ENCODE results near the gene CNOT9. TPM values are rescaled to one million over a fixed set of nuclear protein-coding genes. Genes with fewer than 3 reads are reported as not detected.

Gene CNOT9
- total and polyA plus RNA-seq, 5 experiments from 2014 or later, result 17.5 to 64.0 (median 19.9) TPM

- DNase-seq, result no peak
- peaks cover 3 to 12% (median 8%) of the 10 kb centered on the region in 4 donors for H3K4me1 Mint-ChIP-seq
- H3K9me3 Mint-ChIP-seq, result no peaks in the 10 kb centered on the region
- H3K36me3 Mint-ChIP-seq, result peaks cover 3 to 91% (median 36%) of the 10 kb centered on the region in 3 donors
- H3K27me3 Mint-ChIP-seq, result no peaks in the 10 kb centered on the region
- H3K27ac Mint-ChIP-seq, result no peak overlapping the region
- no peak overlapping the region for H3K4me3 Mint-ChIP-seq
- POLR2A ChIA-PET, result no interaction called here
- no peak for ATAC-seq
Observed at GRCh38 chr2:218557941-218558340, 10.7 kb upstream of the CNOT9 start.

- no peak overlapping the region for H3K4me3 Mint-ChIP-seq
- DNase-seq (no peak), ATAC-seq (no peak)
- H3K4me1 Mint-ChIP-seq, result peaks cover 10 to 20% (median 12%) of the 10 kb centered on the region in 4 donors
- POLR2A ChIA-PET, result no interaction called here
- H3K9me3 Mint-ChIP-seq, result no peaks in the 10 kb centered on the region
- peaks cover 0 to 92% (median 27%) of the 10 kb centered on the region in 3 donors for H3K36me3 Mint-ChIP-seq
- H3K27ac Mint-ChIP-seq, result peak overlapping the region in 1 of 10 donors; percentile 4
- no peaks in the 10 kb centered on the region for H3K27me3 Mint-ChIP-seq
Observed at GRCh38 chr2:218558986-218559385, 9.7 kb upstream of the CNOT9 start.

- peaks cover 26 to 41% (median 36%) of the 10 kb centered on the region in 4 donors for H3K4me1 Mint-ChIP-seq
- POLR2A ChIA-PET, result no interaction called here
- H3K9me3 Mint-ChIP-seq, result no peaks in the 10 kb centered on the region
- peak overlapping the region in 3 of 10 donors; percentile 1 to 68 (median 35) for H3K27ac Mint-ChIP-seq
- H3K4me3 Mint-ChIP-seq, result no peak overlapping the region
- DNase-seq (no peak), ATAC-seq (no peak)
- peaks cover 0 to 67% (median 10%) of the 10 kb centered on the region in 3 donors for H3K36me3 Mint-ChIP-seq
- no peaks in the 10 kb centered on the region for H3K27me3 Mint-ChIP-seq
Observed at GRCh38 chr2:218564056-218564455, 4.6 kb upstream of the CNOT9 start.

- Mint-ChIP-seq H3K27me3 (no peaks in the 10 kb centered on the region), H3K27ac (peak overlapping the region; percentile 41 to 100 (median 99)), H3K4me3 (peak overlapping the region; percentile 36 to 98 (median 95)), H3K36me3 (peaks cover 0 to 50% (median 5%) of the 10 kb centered on the region in 3 donors), H3K9me3 (no peaks in the 10 kb centered on the region), H3K4me1 (peaks cover 35 to 61% (median 57%) of the 10 kb centered on the region in 4 donors)
- POLR2A ChIA-PET, result no interaction called here
- ATAC-seq (no peak), DNase-seq (no peak)
Observed at GRCh38 chr2:218566296-218566695, 2.3 kb upstream of the CNOT9 start.

GRCh38 chr2:218567797-218568189 is 846 bp upstream of the CNOT9 start:
- Mint-ChIP-seq H3K4me1 (peaks cover 34 to 70% (median 66%) of the 10 kb centered on the region in 4 donors), H3K27me3 (no peaks in the 10 kb centered on the region), H3K4me3 (peak overlapping the region; percentile 91 to 98 (median 95)), H3K27ac (peak overlapping the region; percentile 92 to 100 (median 100)), H3K9me3 (no peaks in the 10 kb centered on the region), H3K36me3 (peaks cover 0 to 49% (median 4%) of the 10 kb centered on the region in 3 donors)
- DNase-seq (peak in 4 of 10 donors; percentile 61 to 76 (median 73)), ATAC-seq (peak; percentile 68 to 69)
- POLR2A ChIA-PET, result interaction anchor here (0.6 to 1.3 kb wide), 4 partner anchors 10 to 171 kb away, joined by 4 to 5 read pairs (median 4); partner anchors contain the start of genes BCS1L and ZNF142

GRCh38 chr2:218569038-218569431 is 396 bp downstream of the CNOT9 start:
- no peaks in the 10 kb centered on the region for H3K9me3 Mint-ChIP-seq
- DNase-seq (peak; percentile 22 to 71 (median 46)), ATAC-seq (peak; percentile 8)
- no peaks in the 10 kb centered on the region for H3K27me3 Mint-ChIP-seq
- peaks cover 34 to 64% (median 62%) of the 10 kb centered on the region in 4 donors for H3K4me1 Mint-ChIP-seq
- H3K27ac Mint-ChIP-seq, result peak overlapping the region; percentile 92 to 100 (median 100)
- H3K36me3 Mint-ChIP-seq, result peaks cover 0 to 48% (median 4%) of the 10 kb centered on the region in 3 donors
- POLR2A ChIA-PET, result no interaction called here
- H3K4me3 Mint-ChIP-seq, result peak overlapping the region; percentile 91 to 98 (median 95)

- POLR2A ChIA-PET, result no interaction called here
- H3K4me1 Mint-ChIP-seq, result peaks cover 31 to 67% (median 63%) of the 10 kb centered on the region in 4 donors
- H3K27me3 Mint-ChIP-seq, result no peaks in the 10 kb centered on the region
- H3K4me3 Mint-ChIP-seq, result peak overlapping the region; percentile 91 to 98 (median 95)
- DNase-seq, result peak in 1 of 10 donors; percentile 9
- H3K27ac Mint-ChIP-seq, result peak overlapping the region; percentile 92 to 100 (median 100)
- peaks cover 0 to 50% (median 9%) of the 10 kb centered on the region in 3 donors for H3K36me3 Mint-ChIP-seq
- no peaks in the 10 kb centered on the region for H3K9me3 Mint-ChIP-seq
- ATAC-seq, result no peak
Observed at GRCh38 chr2:218569661-218570500, 1.2 kb downstream of the CNOT9 start.

- Mint-ChIP-seq H3K36me3 (peaks cover 0 to 50% (median 9%) of the 10 kb centered on the region in 3 donors), H3K27me3 (no peaks in the 10 kb centered on the region), H3K4me1 (peaks cover 31 to 70% (median 67%) of the 10 kb centered on the region in 4 donors), H3K4me3 (peak overlapping the region in 9 of 10 donors; percentile 25 to 98 (median 95)), H3K27ac (peak overlapping the region; percentile 26 to 100 (median 96)), H3K9me3 (no peaks in the 10 kb centered on the region)
- ATAC-seq (no peak), DNase-seq (no peak)
- POLR2A ChIA-PET, result no interaction called here
Observed at GRCh38 chr2:218570850-218571249, 2.2 kb downstream of the CNOT9 start.

- Mint-ChIP-seq H3K27me3 (no peaks in the 10 kb centered on the region), H3K27ac (peak overlapping the region in 2 of 10 donors; percentile 43 to 53), H3K9me3 (no peaks in the 10 kb centered on the region), H3K4me3 (no peak overlapping the region), H3K4me1 (peaks cover 11 to 56% (median 47%) of the 10 kb centered on the region in 4 donors), H3K36me3 (peaks cover 0 to 67% (median 9%) of the 10 kb centered on the region in 3 donors)
- no peak for ATAC-seq
- POLR2A ChIA-PET, result interaction anchor here (0.6 kb wide), 1 partner anchor 63 kb away, joined by 3 read pairs; no protein-coding TSS in a partner anchor
- DNase-seq, result no peak
Observed at GRCh38 chr2:218576854-218577253, 8.2 kb downstream of the CNOT9 start.

- H3K36me3 Mint-ChIP-seq, result peaks cover 0 to 67% (median 7%) of the 10 kb centered on the region in 3 donors
- POLR2A ChIA-PET, result interaction anchor here (0.5 to 1.3 kb wide), 2 partner anchors 10 to 77 kb away, joined by 3 to 5 read pairs; partner anchors contain the start of gene USP37
- ATAC-seq (no peak), DNase-seq (no peak)
- H3K9me3 Mint-ChIP-seq, result no peaks in the 10 kb centered on the region
- no peaks in the 10 kb centered on the region for H3K27me3 Mint-ChIP-seq
- H3K27ac Mint-ChIP-seq, result peak overlapping the region in 2 of 10 donors; percentile 2 to 29
- peaks cover 10 to 54% (median 43%) of the 10 kb centered on the region in 4 donors for H3K4me1 Mint-ChIP-seq
- no peak overlapping the region for H3K4me3 Mint-ChIP-seq
Observed at GRCh38 chr2:218577482-218578220, 9.0 kb downstream of the CNOT9 start.

- Mint-ChIP-seq H3K36me3 (peaks cover 6 to 67% (median 11%) of the 10 kb centered on the region in 3 donors), H3K27ac (peak overlapping the region in 2 of 10 donors; percentile 27 to 42), H3K4me1 (peaks cover 11 to 52% (median 40%) of the 10 kb centered on the region in 4 donors), H3K27me3 (no peaks in the 10 kb centered on the region), H3K4me3 (no peak overlapping the region), H3K9me3 (no peaks in the 10 kb centered on the region)
- ATAC-seq, result no peak
- DNase-seq, result no peak
- POLR2A ChIA-PET, result interaction anchor here (0.5 to 1.3 kb wide), 2 partner anchors 10 to 77 kb away, joined by 3 to 5 read pairs; partner anchors contain the start of gene USP37
Observed at GRCh38 chr2:218578272-218578877, 9.7 kb downstream of the CNOT9 start.

GRCh38 chr2:218582076-218582475 is 13.4 kb downstream of the CNOT9 start:
- H3K27ac Mint-ChIP-seq, result no peak overlapping the region
- H3K36me3 Mint-ChIP-seq, result peaks cover 6 to 72% (median 21%) of the 10 kb centered on the region in 3 donors
- ATAC-seq, result no peak
- H3K4me1 Mint-ChIP-seq, result peaks cover 11 to 34% (median 26%) of the 10 kb centered on the region in 4 donors
- no peaks in the 10 kb centered on the region for H3K27me3 Mint-ChIP-seq
- POLR2A ChIA-PET, result no interaction called here
- DNase-seq, result no peak
- peak overlapping the region in 1 of 10 donors; percentile 4 for H3K4me3 Mint-ChIP-seq
- H3K9me3 Mint-ChIP-seq, result no peaks in the 10 kb centered on the region

Data from naive thymus-derived CD8-positive, alpha-beta T cell (primary cell).